Endodermal cell (in vitro differentiated cells): ENCODE data around the gene POMZP3. TPM values are rescaled to one million over a fixed set of nuclear protein-coding genes. Genes with fewer than 3 reads are reported as not detected.
"Not testable (repeated sequence)": the region's sequence is repeated elsewhere in the genome, so short reads cannot be mapped to it uniquely, and the experiment has no call there.

Source experiments
- DNase-seq: peaks from one replicate; pipeline ENCODE4 v3.0.0-alpha.2; 2017
- H3K27ac ChIP-seq: 2 replicates; pipeline ENCODE4 v1.5.1; 2013; ENCODE audit warnings: mild to moderate bottlenecking, low read depth, low read length, moderate library complexity
- H3K27me3 ChIP-seq: 2 replicates; pipeline ENCODE4 v1.6.1; 2013; ENCODE audit warnings: mild to moderate bottlenecking, low read length, moderate library complexity; ENCODE audit not compliant: insufficient read depth, control insufficient read depth, poor library complexity, severe bottlenecking
- H3K36me3 ChIP-seq: 2 replicates; pipeline ENCODE4 v1.7.0; 2013; ENCODE audit warnings: mild to moderate bottlenecking, low read length, moderate library complexity; ENCODE audit not compliant: control insufficient read depth, insufficient read depth
- H3K4me1 ChIP-seq: one replicate; pipeline ENCODE4 v1.7.0; 2013; ENCODE audit warnings: low read length; ENCODE audit not compliant: control insufficient read depth, insufficient read depth
- H3K4me3 ChIP-seq: 2 replicates; pipeline ENCODE4 v1.5.1; 2013; ENCODE audit warnings: mild to moderate bottlenecking, low read length, moderate library complexity
- H3K9ac ChIP-seq: 2 replicates; pipeline ENCODE4 v1.6.1; 2013; ENCODE audit warnings: mild to moderate bottlenecking, low read length, moderate library complexity; ENCODE audit not compliant: poor library complexity, severe bottlenecking; ENCODE audit errors: extremely low read depth
- H3K9me3 ChIP-seq: 2 replicates; pipeline ENCODE4 v1.6.1; 2013; ENCODE audit warnings: mild to moderate bottlenecking, low read length, moderate library complexity; ENCODE audit not compliant: control insufficient read depth
- H3K27ac Mint-ChIP-seq: 2 replicates; pipeline ENCODE4 v1.8.0; 2020; ENCODE audit warnings: mixed read lengths
- H3K27me3 Mint-ChIP-seq: 2 replicates; pipeline ENCODE4 v1.8.0; 2021; ENCODE audit warnings: mild to moderate bottlenecking, mixed read lengths; ENCODE audit not compliant: insufficient read depth
- H3K36me3 Mint-ChIP-seq: 2 replicates; pipeline ENCODE4 v1.8.0; 2020; ENCODE audit warnings: low read depth, mixed read lengths
- H3K4me1 Mint-ChIP-seq: 2 replicates; pipeline ENCODE4 v1.8.0; 2020; ENCODE audit warnings: mixed read lengths
- H3K4me3 Mint-ChIP-seq: 2 replicates; pipeline ENCODE4 v1.8.0; 2020; ENCODE audit warnings: mild to moderate bottlenecking, moderate library complexity, mixed read lengths
- H3K9me3 Mint-ChIP-seq: 2 replicates; pipeline ENCODE4 v1.8.0; 2020; ENCODE audit warnings: mild to moderate bottlenecking, mixed read lengths
- WGBS, 2 experiments: methylation state at CpG; one replicate each; pipeline versions ENCODE4 v1.1.5 to v1.1.7; 2013; ENCODE audit warnings: missing lambda C conversion rate in 2 of 2, mixed read lengths in 1 of 2; ENCODE audit not compliant: insufficient coverage in 1 of 2, insufficient read length in 1 of 2; 5-methylcytosine and 5-hydroxymethylcytosine counted together
- total RNA-seq, 2 donors: library from RNA; stranded (reverse); fragmentation: NEBNext Ultra II Directional in 1 of 2; extraction: Animal tissue kit (Norgen Biotek cat#: 25700) in 1 of 2; gene quantifications; 2 replicates in 1 of 2; 3 replicates in 1 of 2; pipeline ENCODE4 v1.2.1, GENCODE V29; 2021

POMZP3 gene
- total RNA-seq, 2 donors from 2014 or later, result 8.2 to 13.3 TPM

GRCh38 chr7:76613783-76614182 is 13.3 kb downstream of the POMZP3 start:
- 33% methylated on average over 2 of the region's 3 CpGs; no CpG with 5 or more reads in 1 of the 2 experiments for WGBS, 2 experiments
- H3K4me3 Mint-ChIP-seq, H3K36me3 Mint-ChIP-seq, H3K4me3 ChIP-seq, H3K9me3 ChIP-seq, H3K27me3 ChIP-seq, H3K4me1 ChIP-seq, DNase-seq, H3K9ac ChIP-seq, H3K27ac Mint-ChIP-seq, H3K27ac ChIP-seq, H3K9me3 Mint-ChIP-seq, H3K36me3 ChIP-seq, H3K27me3 Mint-ChIP-seq, H3K4me1 Mint-ChIP-seq: not testable (repeated sequence)

GRCh38 chr7:76612232-76612631 is 14.8 kb downstream of the POMZP3 start:
- not testable (repeated sequence) for H3K36me3 Mint-ChIP-seq, H3K4me1 Mint-ChIP-seq, H3K4me3 ChIP-seq, H3K4me3 Mint-ChIP-seq, H3K27me3 Mint-ChIP-seq, H3K27ac Mint-ChIP-seq, H3K9ac ChIP-seq, H3K27ac ChIP-seq, H3K9me3 Mint-ChIP-seq, H3K36me3 ChIP-seq, DNase-seq, H3K4me1 ChIP-seq, H3K27me3 ChIP-seq, H3K9me3 ChIP-seq
- WGBS, 2 experiments, result no CpG with 5 or more reads among the region's 3 CpGs

GRCh38 chr7:76609864-76610263 is 17.2 kb downstream of the POMZP3 start:
- H3K4me3 Mint-ChIP-seq, result not testable (repeated sequence)

GRCh38 chr7:76608469-76608868 is 18.6 kb downstream of the POMZP3 start:
- not testable (repeated sequence) for H3K36me3 Mint-ChIP-seq, H3K9me3 ChIP-seq, H3K27ac ChIP-seq, H3K9ac ChIP-seq, H3K4me1 Mint-ChIP-seq, H3K27me3 Mint-ChIP-seq, H3K4me3 Mint-ChIP-seq, H3K27me3 ChIP-seq, H3K4me3 ChIP-seq, H3K27ac Mint-ChIP-seq, H3K4me1 ChIP-seq, DNase-seq, H3K9me3 Mint-ChIP-seq, H3K36me3 ChIP-seq
- WGBS, 2 experiments, result 87 to 93% methylated on average over 4 to 6 of the region's 7 CpGs

More at GRCh38 chr7:76609864-76610263, 17.2 kb downstream of the POMZP3 start:
- H3K36me3 ChIP-seq, H3K4me1 Mint-ChIP-seq, H3K27me3 Mint-ChIP-seq, DNase-seq, H3K27ac Mint-ChIP-seq, H3K4me1 ChIP-seq, H3K9me3 Mint-ChIP-seq, H3K4me3 ChIP-seq, H3K9me3 ChIP-seq, H3K27ac ChIP-seq, H3K9ac ChIP-seq, H3K27me3 ChIP-seq, H3K36me3 Mint-ChIP-seq: not testable (repeated sequence)
- no CpG with 5 or more reads among the region's 10 CpGs for WGBS, 2 experiments

- not testable (repeated sequence) for H3K36me3 ChIP-seq, H3K9ac ChIP-seq, H3K27me3 Mint-ChIP-seq, H3K27ac Mint-ChIP-seq, H3K4me3 ChIP-seq, H3K4me1 ChIP-seq, H3K27me3 ChIP-seq, H3K4me1 Mint-ChIP-seq, H3K4me3 Mint-ChIP-seq, H3K27ac ChIP-seq, H3K9me3 ChIP-seq, H3K36me3 Mint-ChIP-seq, H3K9me3 Mint-ChIP-seq
- 72 to 77% methylated on average over 3 to 5 of the region's 6 CpGs for WGBS, 2 experiments
- DNase-seq, result peak; percentile 74
Observed at GRCh38 chr7:76606027-76606426, 21.1 kb downstream of the POMZP3 start.

GRCh38 chr7:76600650-76601049 is 26.4 kb downstream of the POMZP3 start:
- not testable (repeated sequence) for H3K9me3 ChIP-seq, H3K27ac ChIP-seq, H3K36me3 Mint-ChIP-seq, H3K4me3 Mint-ChIP-seq, H3K9me3 Mint-ChIP-seq, H3K27me3 ChIP-seq, H3K9ac ChIP-seq, DNase-seq, H3K4me3 ChIP-seq, H3K4me1 ChIP-seq, H3K27me3 Mint-ChIP-seq, H3K36me3 ChIP-seq
- peak overlapping the region; percentile 50 for H3K27ac Mint-ChIP-seq
- peaks cover 11% of the 10 kb centered on the region for H3K4me1 Mint-ChIP-seq
- 83 to 99% methylated on average over 1 to 3 of the region's 3 CpGs for WGBS, 2 experiments

GRCh38 chr7:76600116-76600482 is 27.0 kb downstream of the POMZP3 start:
- H3K9me3 Mint-ChIP-seq, H3K36me3 ChIP-seq, H3K9ac ChIP-seq, H3K4me3 ChIP-seq, H3K36me3 Mint-ChIP-seq, H3K27ac ChIP-seq, DNase-seq, H3K27me3 Mint-ChIP-seq, H3K9me3 ChIP-seq, H3K27me3 ChIP-seq, H3K4me3 Mint-ChIP-seq, H3K4me1 ChIP-seq: not testable (repeated sequence)
- peaks cover 11% of the 10 kb centered on the region for H3K4me1 Mint-ChIP-seq
- H3K27ac Mint-ChIP-seq, result peak overlapping the region; percentile 50
- no CpG with 5 or more reads among the region's 2 CpGs for WGBS, 2 experiments
